Measurements from ENCODE around the gene CHST1. TPM values are rescaled to one million over a fixed set of nuclear protein-coding genes. Genes with fewer than 3 reads are reported as not detected.

Gene CHST1
- total and polyA plus RNA-seq, 2 donors (not counting 3 experiments of a cell fraction or from before 2014, with no cell fraction given), result 12.6 to 40.5 TPM

DNA sequence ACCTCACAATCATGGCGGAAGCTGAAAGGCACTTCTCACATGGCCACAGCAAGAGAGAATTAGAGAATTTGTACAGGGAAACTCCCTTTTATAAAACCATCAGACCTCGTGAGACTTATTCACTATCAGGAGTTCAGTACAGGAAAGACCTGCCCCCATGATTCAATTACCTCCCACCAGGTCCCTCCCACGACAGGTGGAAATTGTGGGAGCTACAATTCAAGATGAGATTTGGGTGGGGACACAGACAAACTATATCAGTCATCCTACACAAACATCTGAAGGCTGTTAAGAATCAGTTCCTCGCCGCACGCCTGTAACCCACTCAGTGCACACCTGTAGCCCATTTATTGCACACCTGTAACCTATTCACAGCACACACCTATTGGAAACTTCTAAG lies 39.8 kb downstream of the CHST1 start:
- Histone ChIP-seq H3K79me2 (ENCODE audit: control insufficient read depth, insufficient read depth, low read length) (no peaks in the 10 kb centered on the region), H2AFZ (ENCODE audit: low read depth, low read length) (no peak overlapping the region), H3K9ac (replicated peaks; ENCODE audit: extremely low read depth, insufficient read depth, low read length) (no peak overlapping the region), H3K4me2 (ENCODE audit: insufficient read depth, low read length) (no peak overlapping the region), H3K4me3 (replicated peaks in 1 of 3; ENCODE audit: insufficient read depth in 1 of 3, low read depth in 1 of 3, low read length in 3 of 3) (no peak overlapping the region), H3K36me3 (ENCODE audit: control insufficient read depth in 2 of 2, extremely low read depth in 1 of 2, insufficient read depth in 2 of 2, low read length in 2 of 2) (no peaks in the 10 kb centered on the region), H3K9me3 (replicated peaks; ENCODE audit: control insufficient read depth, insufficient read depth, low read length) (no peaks in the 10 kb centered on the region), H4K20me1 (replicated peaks; ENCODE audit: control insufficient read depth, extremely low read depth, insufficient read depth, low read length) (no peaks in the 10 kb centered on the region), H3K27ac (ENCODE audit: insufficient read depth, low read depth, low read length) (no peak overlapping the region), H3K9me1 (replicated peaks; ENCODE audit: control insufficient read depth, extremely low read depth, insufficient read depth, low read length) (no peaks in the 10 kb centered on the region), H3K4me1 (ENCODE audit: control insufficient read depth, extremely low read depth, insufficient read depth, low read length) (no peaks in the 10 kb centered on the region), H3K27me3 (ENCODE audit: control insufficient read depth in 2 of 2, insufficient read depth in 2 of 2, low read length in 2 of 2) (peaks cover 0 to 3% of the 10 kb centered on the region in 2 experiments)
- intact Hi-C loops (cut with micrococcal nuclease) (no loop called here), dilution Hi-C loops (cut with MboI; ENCODE audit: extremely low pct_ligation_motif_present, low sequenced_read_pairs) (no loop called here)
- POLR2A ChIA-PET, result no interaction called here
- DNase-seq (ENCODE audit: low read depth, low spot score), result no peak
- no TSS peak for BruUV-seq (replicated peaks)
- TF ChIP-seq MYC (IDR thresholded peaks at IDR 0.05; ENCODE audit: low read depth, low read length) (no peak), EZH2 (IDR thresholded peaks at IDR 0.05; ENCODE audit: borderline replicate concordance, low read depth, low read length, severe bottlenecking) (no peak), JUN (IDR thresholded peaks at IDR 0.05; ENCODE audit: borderline replicate concordance, insufficient read depth, insufficient read length, low read depth) (no peak), POLR2AphosphoS5 (IDR thresholded peaks at IDR 0.05; ENCODE audit: insufficient read depth, low read depth, low read length) (no peak), GATA2 (IDR thresholded peaks at IDR 0.05; ENCODE audit: insufficient read depth, insufficient read length, low read depth, low read length) (no peak), POLR2A (IDR thresholded peaks at IDR 0.05; ENCODE audit: low read depth, low read length) (no peak), FOS (IDR thresholded peaks at IDR 0.05; ENCODE audit: borderline replicate concordance, insufficient read depth, low read length) (no peak)
- TF ChIP-seq, protein P1, sequence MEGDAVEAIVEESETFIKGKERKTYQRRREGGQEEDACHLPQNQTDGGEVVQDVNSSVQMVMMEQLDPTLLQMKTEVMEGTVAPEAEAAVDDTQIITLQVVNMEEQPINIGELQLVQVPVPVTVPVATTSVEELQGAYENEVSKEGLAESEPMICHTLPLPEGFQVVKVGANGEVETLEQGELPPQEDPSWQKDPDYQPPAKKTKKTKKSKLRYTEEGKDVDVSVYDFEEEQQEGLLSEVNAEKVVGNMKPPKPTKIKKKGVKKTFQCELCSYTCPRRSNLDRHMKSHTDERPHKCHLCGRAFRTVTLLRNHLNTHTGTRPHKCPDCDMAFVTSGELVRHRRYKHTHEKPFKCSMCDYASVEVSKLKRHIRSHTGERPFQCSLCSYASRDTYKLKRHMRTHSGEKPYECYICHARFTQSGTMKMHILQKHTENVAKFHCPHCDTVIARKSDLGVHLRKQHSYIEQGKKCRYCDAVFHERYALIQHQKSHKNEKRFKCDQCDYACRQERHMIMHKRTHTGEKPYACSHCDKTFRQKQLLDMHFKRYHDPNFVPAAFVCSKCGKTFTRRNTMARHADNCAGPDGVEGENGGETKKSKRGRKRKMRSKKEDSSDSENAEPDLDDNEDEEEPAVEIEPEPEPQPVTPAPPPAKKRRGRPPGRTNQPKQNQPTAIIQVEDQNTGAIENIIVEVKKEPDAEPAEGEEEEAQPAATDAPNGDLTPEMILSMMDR (IDR thresholded peaks at IDR 0.05; ENCODE audit: extremely low read depth in 1 of 2, insufficient read depth in 1 of 2, low read depth in 1 of 2, low read length in 2 of 2), result no peak
- TF ChIP-seq, protein P2, sequence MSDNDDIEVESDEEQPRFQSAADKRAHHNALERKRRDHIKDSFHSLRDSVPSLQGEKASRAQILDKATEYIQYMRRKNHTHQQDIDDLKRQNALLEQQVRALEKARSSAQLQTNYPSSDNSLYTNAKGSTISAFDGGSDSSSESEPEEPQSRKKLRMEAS (IDR thresholded peaks at IDR 0.05; ENCODE audit: insufficient read depth, insufficient read length), result no peak
- FAIRE-seq, result no peak
- CTCF ChIA-PET, result interaction anchor here (2.7 kb wide), 1 partner anchor 146 kb away, joined by 7 read pairs; no protein-coding TSS in a partner anchor

All from endothelial cell of umbilical vein (primary cell).